HT-29 (cell line): ENCODE results near the gene CAPN2. TPM values are rescaled to one million over a fixed set of nuclear protein-coding genes. Genes with fewer than 3 reads are reported as not detected.

Experiments
- DNase-seq: peaks from one replicate; pipeline ENCODE4 v3.0.0-alpha.2; 2015; ENCODE audit warnings: low spot score
- total RNA-seq: library from RNA; depleted of rRNA; stranded (reverse); fragments of >200 nt; shearing (Covaris generic); gene quantifications from 2 replicates; pipeline ENCODE4 v1.2.3, GENCODE V29; 2014; rRNA removed

The CAPN2 gene
- total RNA-seq, result 101 and 121 TPM in 2 replicates

- DNase-seq, result peak; percentile 86
These were observed at the start of gene CAPN2 for GRCh38 chr1:223712194-223712849. TSS of gene CAPN2 (plus strand) at chr1:223712539. CDS start at chr1:223712641, 102 bp downstream.

- DNase-seq, result peak; percentile 62
These were observed 49.4 kb upstream of the CAPN2 start for GRCh38 chr1:223662943-223663342.

DNA sequence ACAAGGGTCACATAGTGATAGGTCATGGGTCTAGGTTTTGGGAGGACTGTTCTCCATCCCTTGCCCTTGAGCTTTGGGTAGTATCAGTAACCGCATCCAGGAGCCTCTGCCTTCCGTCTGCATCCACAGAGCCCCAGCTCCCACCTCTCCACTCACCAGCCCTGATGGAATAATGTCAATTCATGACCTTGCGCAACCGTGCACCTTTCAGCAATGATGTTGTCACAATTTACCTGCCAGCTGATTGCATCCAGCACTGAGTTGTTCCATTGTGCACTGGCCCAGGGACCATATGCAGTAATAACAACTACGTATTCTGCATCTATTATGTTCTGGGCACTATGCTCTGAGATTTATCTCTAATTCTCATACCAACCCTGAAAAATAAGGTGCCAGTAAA lies 48.2 kb upstream of the CAPN2 start:
- DNase-seq, result no peak

- peak; percentile 93 for DNase-seq
These were observed 46.6 kb upstream of the CAPN2 start, which contains the start of gene CAPN8 for GRCh38 chr1:223665592-223666312. TSS of gene CAPN8 (minus strand) at chr1:223665701. CDS start at chr1:223665646, 55 bp downstream.

DNA sequence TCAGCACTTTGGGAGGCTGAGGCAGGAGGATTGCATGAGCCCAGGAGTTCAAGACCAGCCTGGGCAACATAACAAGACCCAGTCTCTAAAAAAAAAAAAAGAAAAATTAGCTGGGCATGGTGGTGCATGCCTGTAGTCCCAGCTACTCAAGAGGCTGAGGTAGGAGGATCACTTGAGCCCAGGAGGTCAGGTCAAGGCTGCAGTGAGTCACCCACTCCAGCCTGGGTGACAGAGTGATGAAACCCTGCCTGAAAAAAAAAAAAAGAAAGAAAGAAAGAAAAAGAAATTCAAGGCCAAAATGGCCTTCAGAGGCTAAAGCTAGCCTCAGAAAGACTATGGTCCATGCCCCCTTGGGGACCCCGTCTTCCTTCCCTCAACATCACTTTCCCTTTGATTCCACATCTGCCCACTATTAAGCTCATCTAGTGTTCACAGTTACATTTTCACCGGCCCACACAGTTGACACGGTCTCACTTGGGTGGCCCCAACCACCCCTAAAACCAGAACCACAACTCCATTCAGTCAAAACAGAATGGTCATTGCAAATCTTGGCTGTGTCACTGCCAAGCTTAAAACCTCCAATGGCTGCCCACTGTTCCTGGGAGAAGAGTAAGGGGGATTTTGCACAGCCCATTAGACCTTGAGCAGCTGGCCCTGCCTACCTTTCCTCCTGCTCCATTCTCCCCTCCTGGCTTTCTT lies 44.7 kb upstream of the CAPN2 start:
- DNase-seq, result no peak

GRCh38 chr1:223669003-223669795 lies 43.1 kb upstream of the CAPN2 start:
- no peak for DNase-seq

- peak; percentile 65 for DNase-seq
These were observed 41.7 kb upstream of the CAPN2 start for GRCh38 chr1:223670458-223671159.

GRCh38 chr1:223674119-223674890 lies 38.0 kb upstream of the CAPN2 start:
- DNase-seq, result no peak

GRCh38 chr1:223678841-223679240 lies 33.5 kb upstream of the CAPN2 start:
- DNase-seq, result no peak

DNA sequence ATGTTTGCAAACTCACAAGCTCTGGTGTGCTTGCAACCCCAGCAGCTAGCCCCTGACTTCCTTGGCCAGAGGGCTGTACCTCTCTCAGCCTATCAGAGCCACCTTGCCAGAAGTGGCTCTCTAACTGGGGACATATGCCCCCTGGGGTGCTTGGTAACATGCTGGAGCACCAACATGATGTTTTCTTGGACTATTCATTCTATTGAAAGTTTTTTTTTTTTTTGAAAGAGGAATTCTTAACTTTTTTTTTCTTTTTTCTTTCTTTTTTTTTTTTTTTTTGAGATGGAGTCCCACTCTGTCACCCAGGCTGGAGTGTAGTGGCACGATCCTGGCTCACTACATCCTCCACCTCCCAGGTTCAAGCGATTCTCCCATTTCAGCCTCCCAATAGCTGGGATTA lies 32.2 kb upstream of the CAPN2 start:
- DNase-seq, result no peak

DNA sequence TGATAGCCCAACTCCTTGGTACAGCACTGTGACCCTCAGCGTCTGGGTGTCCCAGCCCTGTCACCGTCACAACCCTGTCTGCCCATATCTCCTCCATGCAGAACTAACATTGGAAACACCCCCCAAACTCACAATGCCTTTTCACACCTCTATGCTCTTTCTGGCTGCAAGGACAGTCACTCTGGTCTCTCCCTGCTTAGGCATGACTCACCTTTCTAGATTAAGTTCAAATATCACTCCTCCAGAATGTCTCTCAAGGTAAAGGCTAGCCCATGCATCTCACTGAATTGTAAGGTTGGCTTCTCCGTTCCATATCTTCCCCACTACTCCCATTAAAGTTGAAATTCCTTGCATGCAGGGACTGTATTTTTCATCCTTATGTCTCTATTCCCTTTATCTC lies 29.8 kb upstream of the CAPN2 start:
- DNase-seq, result no peak

GRCh38 chr1:223683586-223684487 lies 28.5 kb upstream of the CAPN2 start:
- DNase-seq, result peak; percentile 87

- DNase-seq, result no peak
These were observed 27.9 kb upstream of the CAPN2 start for GRCh38 chr1:223684488-223684792.

- no peak for DNase-seq
These were observed 21.2 kb upstream of the CAPN2 start for GRCh38 chr1:223691121-223691520.

DNA sequence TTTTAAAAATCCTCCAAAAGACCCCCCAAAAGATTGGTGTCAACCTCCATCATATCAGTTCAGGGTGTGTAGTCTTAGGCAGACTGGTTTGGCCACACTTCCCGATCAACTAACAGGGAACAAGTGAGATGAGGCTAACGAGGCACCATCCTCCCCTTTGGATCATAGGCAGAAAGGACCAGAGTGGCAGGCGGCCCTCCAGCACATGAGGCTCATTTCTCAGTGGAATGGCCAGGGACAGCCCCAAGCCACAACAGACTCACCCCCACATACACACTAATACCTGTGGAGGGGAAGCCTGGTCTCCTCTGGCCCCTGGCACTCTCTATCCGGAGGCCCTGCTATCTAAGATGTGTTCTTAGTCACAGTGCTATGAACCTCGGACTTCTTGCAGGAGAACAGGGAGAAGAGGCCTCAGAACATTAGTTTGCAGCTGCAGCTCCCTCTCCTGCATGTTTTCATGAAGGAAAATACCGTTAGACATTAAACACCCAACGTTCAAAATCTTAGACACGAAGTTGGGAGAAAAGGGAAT lies 17.3 kb upstream of the CAPN2 start:
- no peak for DNase-seq

- DNase-seq, result no peak
These were observed 16.4 kb upstream of the CAPN2 start for GRCh38 chr1:223695941-223696340.

- DNase-seq, result no peak
These were observed 11.9 kb upstream of the CAPN2 start for GRCh38 chr1:223700388-223700918.

DNA sequence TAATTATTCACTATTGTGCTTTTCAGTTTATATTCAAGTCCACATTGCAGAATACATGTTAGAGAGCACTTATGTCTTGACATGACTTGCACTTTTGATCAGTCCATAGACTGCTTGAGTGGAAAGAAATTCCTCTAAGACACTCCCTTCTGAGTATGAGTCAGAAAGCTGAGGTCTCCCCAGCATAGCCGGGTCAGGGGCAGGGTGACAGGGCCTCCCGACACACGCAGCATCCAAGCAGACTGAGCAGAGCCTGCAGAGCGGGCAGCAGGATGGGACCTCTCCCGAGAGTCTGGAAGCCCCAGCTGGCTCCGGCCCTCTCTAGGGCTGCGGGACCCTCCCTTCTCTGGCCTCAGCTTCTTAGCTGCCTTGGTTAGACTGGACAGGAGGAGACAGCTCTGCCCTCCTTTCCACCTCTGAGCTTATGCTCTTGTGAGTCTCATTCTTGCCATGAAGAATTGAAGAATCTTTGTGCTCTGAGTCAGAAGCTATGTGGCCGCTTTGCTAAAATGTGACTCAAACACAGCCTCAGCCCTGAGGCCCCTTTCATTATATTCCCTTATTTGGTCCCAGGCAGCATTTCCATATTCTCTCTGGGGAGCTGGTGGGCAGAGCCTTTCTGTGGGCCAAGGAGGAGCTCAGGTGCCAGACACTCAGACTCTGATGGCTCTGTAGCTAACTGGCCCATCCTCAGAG lies 11.2 kb upstream of the CAPN2 start:
- peak; percentile 79 for DNase-seq
